HG03139 (cell line): ENCODE data around the gene FGL2.
"Not testable (repeated sequence)": the region's sequence is repeated elsewhere in the genome, so short reads cannot be mapped to it uniquely, and the experiment has no call there.

Source experiments
- ATAC-seq: cut with Tn5 transposase; IDR thresholded peaks from one replicate; pipeline ENCODE4 v1.9.1; 2021; ENCODE audit not compliant: unreplicated experiment

FGL2 gene, protein sequence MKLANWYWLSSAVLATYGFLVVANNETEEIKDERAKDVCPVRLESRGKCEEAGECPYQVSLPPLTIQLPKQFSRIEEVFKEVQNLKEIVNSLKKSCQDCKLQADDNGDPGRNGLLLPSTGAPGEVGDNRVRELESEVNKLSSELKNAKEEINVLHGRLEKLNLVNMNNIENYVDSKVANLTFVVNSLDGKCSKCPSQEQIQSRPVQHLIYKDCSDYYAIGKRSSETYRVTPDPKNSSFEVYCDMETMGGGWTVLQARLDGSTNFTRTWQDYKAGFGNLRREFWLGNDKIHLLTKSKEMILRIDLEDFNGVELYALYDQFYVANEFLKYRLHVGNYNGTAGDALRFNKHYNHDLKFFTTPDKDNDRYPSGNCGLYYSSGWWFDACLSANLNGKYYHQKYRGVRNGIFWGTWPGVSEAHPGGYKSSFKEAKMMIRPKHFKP

GRCh38 chr7:77199013-77199966 lies at the start of gene FGL2:
Gene FGL2 (minus strand): TSS chr7:77199819. CDS start chr7:77199793, 26 bp downstream.
- ATAC-seq: no peak

DNA sequence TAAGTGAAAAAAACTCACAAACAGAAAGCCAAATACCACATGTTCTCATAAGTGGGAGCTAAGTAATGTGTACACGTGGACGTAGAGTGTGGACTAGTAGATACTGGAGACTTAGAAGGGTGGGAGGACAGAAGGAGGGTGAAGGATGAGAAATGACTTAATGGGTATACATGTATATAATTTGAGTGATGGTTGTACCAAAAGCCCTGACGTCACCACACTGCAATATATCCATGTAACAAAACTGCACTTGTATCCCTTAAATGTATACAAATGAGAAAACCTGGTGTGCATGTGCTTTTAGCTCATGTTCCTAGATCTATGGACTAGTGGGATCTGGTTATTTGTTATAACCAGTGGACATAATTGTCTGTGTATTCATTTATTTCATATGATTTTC lies 48.5 kb upstream of the FGL2 start:
- ATAC-seq: no peak

DNA sequence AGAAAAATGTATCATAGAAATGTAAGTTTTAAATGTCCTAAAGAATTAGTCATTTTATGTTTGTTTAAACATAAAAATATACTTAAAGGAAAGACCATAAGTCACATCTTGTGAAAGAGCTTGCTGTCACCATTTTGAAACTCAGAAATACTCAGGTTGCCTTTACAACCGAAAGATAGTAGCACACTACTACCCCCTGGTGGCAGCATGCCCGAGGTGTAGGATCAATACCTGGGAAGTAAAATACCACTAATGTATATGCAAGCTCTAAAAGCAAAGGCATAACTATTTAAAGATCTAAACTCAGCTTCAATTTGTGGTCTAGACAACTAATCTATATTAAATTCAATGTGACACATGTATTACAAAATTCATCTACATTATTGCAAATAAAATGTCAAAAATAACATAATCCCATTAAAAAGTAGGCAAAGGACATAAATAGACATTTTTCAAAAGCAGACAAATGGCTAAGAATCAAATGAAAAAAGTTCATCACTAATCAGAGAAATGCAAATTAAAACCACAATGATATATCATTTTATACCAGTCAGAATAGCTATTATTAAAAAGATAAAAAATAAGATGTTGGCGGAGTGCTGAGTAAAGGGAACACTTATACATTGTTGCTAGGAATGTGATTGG lies 47.7 kb upstream of the FGL2 start:
- ATAC-seq: no peak

GRCh38 chr7:77246026-77246640 lies 46.5 kb upstream of the FGL2 start:
- ATAC-seq: no peak

DNA sequence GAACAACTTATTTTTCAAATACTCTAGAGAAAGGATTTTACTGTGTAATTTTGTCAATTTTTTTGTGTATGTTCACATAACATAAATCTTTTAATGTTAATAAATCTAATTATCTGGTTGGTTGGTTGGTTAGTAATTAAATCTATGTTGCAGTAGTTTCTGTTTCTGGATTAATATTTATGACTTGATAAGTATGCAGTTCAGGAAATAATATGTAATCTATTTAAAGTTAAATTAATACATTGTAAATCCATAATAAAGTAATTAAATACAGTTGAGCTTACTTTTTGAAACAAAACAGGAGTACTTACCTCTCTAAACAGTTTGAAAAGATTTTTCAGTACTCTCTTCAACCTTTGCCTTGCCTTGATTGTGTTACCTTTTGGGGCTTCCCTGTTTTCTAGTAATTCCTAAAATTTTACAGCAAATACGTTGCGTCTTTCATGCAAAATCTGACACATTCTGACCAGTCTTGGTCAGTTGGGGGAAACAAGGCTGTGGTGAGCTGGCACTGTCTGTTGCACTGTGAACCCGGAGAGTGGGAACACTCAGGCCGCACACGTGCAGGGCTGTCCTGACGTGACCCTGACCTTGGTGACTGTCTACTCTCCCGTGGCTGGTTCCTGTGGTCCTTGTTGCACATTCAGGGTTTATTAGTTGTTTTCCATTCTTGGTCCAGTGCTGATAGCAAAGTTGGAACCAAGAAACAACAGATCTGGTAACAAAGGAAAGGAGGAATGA lies 45.6 kb upstream of the FGL2 start:
- no peak for ATAC-seq

DNA sequence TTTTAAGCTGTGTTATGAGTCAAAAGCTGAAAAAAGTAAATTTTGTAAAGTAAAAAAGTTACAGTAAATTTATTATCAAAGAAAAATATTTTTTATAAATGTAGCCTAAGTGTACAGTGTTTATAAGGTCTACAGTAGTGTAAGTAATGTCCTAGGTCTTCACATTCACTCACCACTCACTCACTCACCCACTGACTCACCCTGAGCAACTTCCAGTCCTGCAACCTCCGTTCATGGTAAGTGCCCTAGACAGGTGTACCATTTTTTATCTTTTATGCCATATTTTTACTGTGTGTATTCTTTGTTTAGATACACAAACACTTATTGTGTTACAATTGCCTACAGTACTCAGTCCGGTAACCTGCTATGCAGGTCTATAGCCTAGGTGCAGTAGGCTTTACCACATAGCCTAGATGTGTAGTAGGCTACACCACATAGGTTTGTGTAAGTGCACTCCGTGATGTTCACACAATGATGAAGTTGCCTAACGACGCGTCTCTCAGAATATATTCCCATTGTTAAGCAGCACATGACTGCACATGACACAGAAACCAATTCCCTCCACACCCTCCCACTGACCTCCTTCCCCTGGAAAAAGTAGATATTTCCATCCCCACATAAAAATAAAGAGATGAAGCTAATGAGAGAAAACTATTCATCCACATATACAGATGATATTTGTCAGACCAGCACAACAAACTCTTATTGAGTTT lies 44.8 kb upstream of the FGL2 start:
- no peak for ATAC-seq

DNA sequence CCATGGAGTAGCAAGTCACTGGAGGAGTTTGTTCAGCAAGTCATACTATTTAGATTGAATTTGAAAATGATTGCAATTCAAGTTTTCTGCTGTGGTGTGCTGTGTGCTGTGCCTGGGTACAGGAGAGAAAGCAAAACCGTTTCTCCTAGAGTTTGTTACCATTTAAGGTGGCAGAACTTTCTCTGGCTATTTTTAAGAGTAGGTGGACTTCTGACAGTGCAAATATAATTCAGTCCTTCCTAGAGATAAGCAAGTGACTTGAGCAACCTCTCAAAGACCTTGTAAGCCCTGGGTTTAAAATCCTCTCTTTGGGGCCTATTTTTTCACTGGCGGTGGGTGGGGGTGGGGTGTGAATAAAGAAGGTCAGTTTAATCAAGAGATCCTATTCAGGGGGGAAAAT lies 42.9 kb upstream of the FGL2 start:
- ATAC-seq: no peak

DNA sequence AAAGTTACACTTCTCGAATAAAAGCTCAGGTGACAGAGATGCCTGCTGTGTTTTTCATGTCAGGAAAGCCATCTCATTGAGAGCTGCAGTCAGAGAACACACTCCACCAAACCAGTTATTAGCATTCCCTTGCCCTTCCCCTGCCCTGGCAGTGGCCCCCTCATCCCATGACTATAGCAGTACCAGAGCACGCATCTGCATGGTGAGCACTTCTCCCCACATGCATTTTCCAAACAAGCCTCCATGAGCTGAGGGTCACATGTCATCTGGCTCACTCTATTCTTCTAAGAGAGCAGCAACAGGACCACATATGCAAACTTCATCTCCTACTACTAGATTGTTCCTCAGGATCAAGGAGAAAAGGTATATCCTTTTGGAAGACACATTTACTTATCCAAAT lies 42.4 kb upstream of the FGL2 start:
- ATAC-seq: no peak

GRCh38 chr7:77239471-77239870 lies 39.9 kb upstream of the FGL2 start:
- no peak for ATAC-seq

GRCh38 chr7:77238703-77239136 lies 39.1 kb upstream of the FGL2 start:
- ATAC-seq: no peak

DNA sequence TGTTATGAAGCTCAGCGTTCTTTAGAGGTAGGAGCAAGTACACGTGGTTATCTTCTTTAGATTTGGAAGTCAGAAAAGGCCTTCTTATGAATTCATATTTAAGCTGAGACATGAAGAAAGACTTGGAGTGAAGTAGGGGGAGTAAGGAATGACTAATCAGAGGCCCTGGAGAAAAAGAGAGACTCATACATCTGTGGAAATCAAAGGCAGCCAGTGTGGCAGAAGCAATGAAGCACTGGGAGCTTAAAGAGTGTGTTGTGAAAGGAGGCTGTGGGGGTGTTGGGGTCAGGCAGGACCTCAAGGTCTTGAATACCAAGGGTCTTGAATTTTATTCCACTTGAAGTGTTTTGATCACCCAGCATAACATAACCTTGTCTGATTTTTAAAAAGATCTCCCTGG lies 35.7 kb upstream of the FGL2 start:
- no peak for ATAC-seq

DNA sequence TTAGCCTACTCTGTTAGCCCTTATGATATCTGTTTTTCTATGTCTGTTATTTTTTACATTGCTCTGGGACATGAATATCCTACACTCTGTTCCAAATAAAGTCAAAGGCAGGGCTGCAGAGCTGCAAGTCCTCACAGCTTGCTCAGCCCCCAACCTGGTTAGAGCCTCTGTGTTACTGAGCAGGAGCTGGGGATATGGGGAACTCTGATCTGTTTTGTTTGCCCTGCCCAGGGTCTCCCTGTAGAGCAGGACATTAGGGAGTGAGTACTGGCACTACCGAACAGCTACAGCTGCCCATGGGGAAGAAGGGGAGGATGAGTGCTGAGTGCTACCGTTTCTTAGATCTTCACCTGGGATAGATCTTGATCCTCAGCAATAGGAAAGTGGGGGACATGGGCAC lies 32.8 kb upstream of the FGL2 start:
- ATAC-seq: no peak

DNA sequence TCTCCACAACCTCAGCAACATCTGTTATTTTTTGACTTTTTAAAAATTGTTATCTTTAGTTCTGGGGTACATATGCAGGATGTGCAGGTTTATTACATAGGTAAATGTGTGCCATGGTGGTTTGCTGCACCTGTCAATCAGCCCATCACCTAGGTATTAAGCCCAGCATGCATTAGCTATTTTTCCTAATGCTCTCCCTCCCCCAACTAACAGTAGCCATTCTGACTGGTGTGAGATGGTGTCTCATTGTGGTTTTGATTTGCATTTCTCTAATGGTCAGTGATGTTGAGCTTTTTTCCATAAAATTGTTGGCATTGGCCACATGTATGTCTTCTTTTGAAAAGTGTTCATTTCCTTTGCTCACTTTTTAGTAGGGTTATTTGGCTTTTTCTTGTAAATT lies 29.2 kb upstream of the FGL2 start:
- not testable (repeated sequence) for ATAC-seq

GRCh38 chr7:77226357-77226839 lies 26.8 kb upstream of the FGL2 start:
- no peak for ATAC-seq

- no peak for ATAC-seq
Measured at GRCh38 chr7:77223261-77223660, 23.6 kb upstream of the FGL2 start.

DNA sequence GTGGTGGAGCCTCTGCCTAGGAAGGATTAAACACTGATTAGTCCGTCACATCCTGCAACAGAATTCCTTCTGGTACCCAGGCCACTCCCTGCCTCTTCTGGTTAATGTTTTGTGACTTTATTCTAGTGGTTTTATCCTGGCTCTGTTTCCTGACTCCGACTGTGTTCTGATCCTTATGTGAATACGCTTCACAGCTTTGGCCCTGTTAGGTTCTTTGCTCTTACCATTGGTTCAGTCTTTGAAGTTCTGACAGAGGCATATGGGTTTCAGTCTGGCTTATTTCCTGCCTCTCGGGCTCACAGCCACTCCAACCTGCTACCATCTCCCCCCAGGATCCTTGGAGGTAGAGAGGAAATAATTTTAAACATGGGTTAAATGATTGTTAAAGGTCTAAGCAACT lies 23.2 kb upstream of the FGL2 start:
- ATAC-seq: no peak

DNA sequence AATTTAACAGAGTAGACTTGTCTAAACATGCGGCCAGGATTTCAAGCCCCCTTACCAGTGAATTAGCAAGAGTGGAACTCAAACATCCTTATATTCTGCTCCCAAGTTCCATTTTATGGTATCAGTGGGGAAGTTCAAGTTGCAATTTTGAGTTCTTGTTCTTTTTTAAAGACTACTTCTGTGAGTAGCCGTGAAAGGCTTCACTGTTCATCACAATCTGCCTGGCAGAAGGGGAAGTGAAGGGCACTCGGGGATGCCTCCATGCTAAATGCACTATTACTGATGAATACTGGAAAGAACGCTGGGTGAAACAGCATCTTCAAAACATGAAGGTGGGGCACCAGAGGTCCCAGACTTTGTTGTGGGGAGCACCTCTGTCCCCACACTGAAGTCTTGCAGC lies 22.4 kb upstream of the FGL2 start:
- ATAC-seq: no peak

DNA sequence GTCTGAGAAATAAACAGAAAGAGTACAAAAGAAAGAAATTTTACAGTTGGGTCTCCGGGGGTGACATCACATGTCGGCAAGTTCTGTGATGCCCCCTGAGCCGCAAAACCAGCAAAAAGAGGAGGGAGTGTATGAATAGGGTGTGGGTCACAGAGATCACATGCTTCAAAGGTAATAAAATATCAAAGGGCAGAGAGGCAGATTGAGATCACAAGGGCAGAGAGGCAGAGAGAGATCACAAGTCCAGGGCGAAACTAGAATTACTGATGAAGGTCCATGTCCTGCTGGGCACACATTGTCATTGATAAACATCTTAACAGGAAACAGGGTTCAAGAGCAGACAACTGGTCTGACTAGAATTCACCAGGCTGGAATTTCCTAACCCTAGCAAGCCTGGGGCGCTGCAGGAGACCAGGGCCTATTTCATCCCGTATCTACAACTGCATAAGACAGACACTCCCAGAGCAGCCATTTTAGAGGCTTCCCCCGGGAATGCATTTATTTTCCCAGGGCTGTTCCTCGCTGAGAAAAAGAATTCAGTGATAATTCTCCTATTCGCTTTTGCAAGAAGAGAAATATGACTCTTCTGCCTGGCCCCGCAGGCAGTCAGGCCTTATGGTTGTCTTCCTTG lies 20.2 kb upstream of the FGL2 start:
- ATAC-seq: not testable (repeated sequence)
